Sigmoid colon (tissue), 7 donors: ENCODE data around the gene CELF1. TPM values are rescaled to one million over a fixed set of nuclear protein-coding genes. Genes with fewer than 3 reads are reported as not detected.

Experiments used
- DNase-seq: peaks from one replicate; pipeline ENCODE4 v3.0.0-alpha.2; 2019
- H3K27ac ChIP-seq, 4 donors: fragments of 200-600 bp; sonication (generic); one replicate each; pipeline ENCODE4 v1.5.1; 2016 to 2019; ENCODE audit warnings: mild to moderate bottlenecking in 1 of 4
- H3K27me3 ChIP-seq, 3 donors: fragments of 200-600 bp; sonication (generic); one replicate each; pipeline ENCODE4 v1.5.1; 2019; ENCODE audit warnings: mild to moderate bottlenecking in 1 of 3
- H3K36me3 ChIP-seq, 4 donors: fragments of 200-600 bp; sonication (generic); one replicate each; pipeline ENCODE4 v1.5.1; 2016 to 2019
- H3K4me1 ChIP-seq, 4 donors: fragments of 200-600 bp; sonication (generic); one replicate each; pipeline ENCODE4 v1.5.1; 2017 to 2019
- H3K4me3 ChIP-seq, 4 donors: fragments of 200-600 bp; sonication (generic); one replicate each; pipeline ENCODE4 v1.5.1; 2017 to 2019; ENCODE audit warnings: mild to moderate bottlenecking in 2 of 4, moderate library complexity in 1 of 4
- H3K9me3 ChIP-seq, 4 donors: fragments of 200-600 bp in 3 of 4; sonication (generic) in 3 of 4; one replicate each; pipeline versions ENCODE4 v1.5.1 to v1.6.1; 2013 to 2019
- EP300 ChIP-seq, 4 donors: sonication (generic); formaldehyde crosslinking; IDR thresholded peaks; one replicate each; pipeline ENCODE4 v1.6.1; 2017; ENCODE audit warnings: antibody characterized with exemption in 4 of 4
- POLR2A ChIP-seq, 2 donors: fragments of 450-650 bp; IDR thresholded peaks; one replicate each; pipeline ENCODE4 v1.6.1; 2016; ENCODE audit warnings: antibody characterized with exemption in 2 of 2, mild to moderate bottlenecking in 2 of 2, moderate library complexity in 2 of 2
- POLR2AphosphoS5 ChIP-seq, 4 donors: sonication (generic); formaldehyde crosslinking; IDR thresholded peaks; one replicate each; pipeline ENCODE4 v1.6.1; 2017; ENCODE audit warnings: antibody characterized with exemption in 4 of 4
- WGBS, 2 donors: extraction: QIAGEN DNeasy Blood & Tissue Kit; methylation state at CpG; one replicate each; pipeline ENCODE4 v1.1.7; 2013; 5-methylcytosine and 5-hydroxymethylcytosine counted together
- intact Hi-C: fragments of 100-400 bp; cut with DNase I; formaldehyde crosslinking; loops from one replicate; pipeline ENCODE4 v1.15.1; 2023
- polyA plus RNA-seq, 3 donors: library from polyadenylated mRNA; stranded (reverse); fragments of 200-250 nt; gene quantifications; one replicate each; pipeline ENCODE4 v1.2.3, GENCODE V29; 2013
- total RNA-seq, 4 donors: library from RNA; depleted of rRNA; stranded (reverse); fragments of >200 nt; gene quantifications; one replicate each; pipeline ENCODE4 v1.1.0, GENCODE V29; 2016
- TF ChIP-seq, protein P1 (sequence below), 4 experiments: fragments of 450-650 bp in 3 of 4; fragments of 200-600 bp in 1 of 4; IDR thresholded peaks; one replicate each; pipeline ENCODE4 v1.5.1; 2016 to 2019; ENCODE audit warnings: antibody characterized with exemption in 4 of 4, mild to moderate bottlenecking in 3 of 4, moderate library complexity in 2 of 4
- donor health status: healthy with polysubstance abuse.
- donor health status: Bipolar disorder and iron deficiency.
- donor health status: healthy.

The CELF1 gene
- total and polyA plus RNA-seq, 7 donors = 9.0 to 188 (median 87.2) TPM

DNA sequence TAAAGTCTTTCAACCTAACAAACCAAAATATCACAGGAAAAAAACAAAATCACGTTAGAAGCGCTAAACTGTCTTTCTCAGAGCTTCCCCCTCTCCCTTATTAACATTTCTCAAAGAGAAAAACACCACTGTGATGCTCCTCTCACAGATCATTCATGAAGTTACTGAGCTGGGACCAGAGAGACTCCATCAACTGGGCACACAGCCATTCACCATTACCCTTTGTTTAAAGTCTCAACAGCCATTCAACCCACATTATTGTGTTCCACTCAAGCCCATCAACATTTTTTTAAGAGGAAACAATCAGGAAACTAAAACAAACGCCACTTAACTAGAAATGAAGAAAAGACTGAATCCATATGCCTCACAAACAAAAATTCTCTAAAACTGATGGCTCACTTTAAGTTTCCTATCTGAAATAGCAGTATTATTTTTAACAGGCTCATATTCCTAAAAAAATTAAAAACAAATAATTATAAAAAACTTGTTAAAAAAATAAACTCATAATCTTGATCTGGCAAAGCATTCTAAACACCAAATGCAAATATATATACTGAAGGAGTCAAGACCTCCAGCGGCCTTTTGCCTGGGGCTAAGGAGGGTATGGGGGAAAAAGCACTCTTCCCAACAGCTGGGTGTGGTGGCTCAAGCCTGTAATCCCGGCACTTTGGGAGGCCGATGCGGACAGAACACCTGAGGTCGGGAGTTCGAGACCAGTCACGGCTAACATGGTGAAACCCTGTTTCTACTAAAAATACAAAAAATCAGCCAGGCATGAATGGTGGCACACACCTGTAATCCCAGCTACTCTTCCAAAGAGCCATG lies 14.0 kb downstream of the CELF1 start:
- Histone ChIP-seq H3K36me3 (no peaks in the 10 kb centered on the region), H3K27ac (peak overlapping the region in 2 of 4 donors; percentile 9 to 22), H3K4me1 (peaks cover 0 to 87% (median 71%) of the 10 kb centered on the region in 4 donors), H3K4me3 (no peak overlapping the region), H3K27me3 (no peaks in the 10 kb centered on the region), H3K9me3 (no peaks in the 10 kb centered on the region)
- DNase-seq = no peak
- TF ChIP-seq POLR2A (IDR thresholded peaks at IDR 0.05) = no peak
- TF ChIP-seq POLR2AphosphoS5 (IDR thresholded peaks at IDR 0.05) = no peak
- no peak for TF ChIP-seq EP300 (IDR thresholded peaks at IDR 0.05)
- TF ChIP-seq, protein P1, sequence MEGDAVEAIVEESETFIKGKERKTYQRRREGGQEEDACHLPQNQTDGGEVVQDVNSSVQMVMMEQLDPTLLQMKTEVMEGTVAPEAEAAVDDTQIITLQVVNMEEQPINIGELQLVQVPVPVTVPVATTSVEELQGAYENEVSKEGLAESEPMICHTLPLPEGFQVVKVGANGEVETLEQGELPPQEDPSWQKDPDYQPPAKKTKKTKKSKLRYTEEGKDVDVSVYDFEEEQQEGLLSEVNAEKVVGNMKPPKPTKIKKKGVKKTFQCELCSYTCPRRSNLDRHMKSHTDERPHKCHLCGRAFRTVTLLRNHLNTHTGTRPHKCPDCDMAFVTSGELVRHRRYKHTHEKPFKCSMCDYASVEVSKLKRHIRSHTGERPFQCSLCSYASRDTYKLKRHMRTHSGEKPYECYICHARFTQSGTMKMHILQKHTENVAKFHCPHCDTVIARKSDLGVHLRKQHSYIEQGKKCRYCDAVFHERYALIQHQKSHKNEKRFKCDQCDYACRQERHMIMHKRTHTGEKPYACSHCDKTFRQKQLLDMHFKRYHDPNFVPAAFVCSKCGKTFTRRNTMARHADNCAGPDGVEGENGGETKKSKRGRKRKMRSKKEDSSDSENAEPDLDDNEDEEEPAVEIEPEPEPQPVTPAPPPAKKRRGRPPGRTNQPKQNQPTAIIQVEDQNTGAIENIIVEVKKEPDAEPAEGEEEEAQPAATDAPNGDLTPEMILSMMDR (IDR thresholded peaks at IDR 0.05) = no peak
- intact Hi-C loops = no loop called here
- WGBS, 2 donors = 61 to 73% methylated on average over 10 of the region's 10 CpGs

DNA sequence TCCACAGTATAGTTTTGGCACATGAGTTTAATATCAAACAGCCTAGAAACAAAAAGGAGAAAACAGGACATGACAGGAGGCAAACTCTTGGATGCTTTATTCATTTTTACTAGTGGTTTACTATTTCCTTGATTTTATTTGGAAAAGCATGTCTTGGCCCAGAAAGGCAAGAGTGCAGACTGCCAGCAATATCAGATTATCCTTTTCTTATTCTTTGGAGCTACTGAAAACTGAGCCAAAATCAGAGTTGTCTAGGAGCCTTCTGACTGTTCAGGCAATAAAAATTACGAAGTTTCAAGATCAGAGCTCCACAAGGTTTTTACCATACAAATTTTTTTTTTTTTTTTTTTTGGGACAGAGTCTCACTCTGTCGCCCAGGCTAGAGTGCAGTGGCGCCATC lies 16.0 kb downstream of the CELF1 start:
- peaks cover 0 to 95% (median 89%) of the 10 kb centered on the region in 4 donors for H3K4me1 ChIP-seq
- H3K36me3 ChIP-seq = no peaks in the 10 kb centered on the region
- H3K27ac ChIP-seq = peak overlapping the region in 2 of 4 donors; percentile 2 to 26
- TF ChIP-seq EP300 (IDR thresholded peaks at IDR 0.05) = no peak
- no peak for TF ChIP-seq POLR2A (IDR thresholded peaks at IDR 0.05)
- TF ChIP-seq, protein P1 (IDR thresholded peaks at IDR 0.05) = no peak
- no peak for TF ChIP-seq POLR2AphosphoS5 (IDR thresholded peaks at IDR 0.05)
- no peak for DNase-seq
- no peaks in the 10 kb centered on the region for H3K27me3 ChIP-seq
- WGBS, 2 donors = 81 to 84% methylated on average over 3 of the region's 3 CpGs
- no peaks in the 10 kb centered on the region for H3K9me3 ChIP-seq
- intact Hi-C loops = no loop called here
- H3K4me3 ChIP-seq = no peak overlapping the region

DNA sequence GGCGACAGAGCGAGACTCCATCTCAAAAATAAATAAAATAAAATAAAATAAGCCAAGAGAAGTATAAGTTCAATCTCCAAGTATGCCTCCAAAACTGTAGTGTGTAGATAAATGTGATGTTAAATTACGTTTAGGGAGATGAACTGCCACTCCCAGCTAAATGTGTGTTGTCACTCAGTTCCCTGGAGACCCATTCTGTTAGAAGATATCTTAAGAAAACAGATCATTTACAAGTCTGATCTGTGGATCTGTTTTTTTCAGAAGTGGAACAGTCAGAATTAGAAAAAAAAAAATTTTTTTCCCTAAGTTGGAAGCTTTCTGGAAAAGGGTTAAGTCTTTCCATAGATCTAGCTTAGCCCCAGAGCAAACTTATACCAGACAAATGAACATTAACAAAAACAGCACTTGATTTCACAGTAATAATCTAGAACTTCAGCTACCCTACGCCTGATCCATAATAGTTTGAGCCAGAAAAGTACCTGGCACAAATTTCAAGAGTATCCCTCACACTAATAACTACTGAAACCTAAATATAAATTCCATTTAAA lies 18.2 kb downstream of the CELF1 start:
- intact Hi-C loops = no loop called here
- no peak for DNase-seq
- H3K36me3 ChIP-seq = no peaks in the 10 kb centered on the region
- no peak overlapping the region for H3K4me3 ChIP-seq
- H3K27ac ChIP-seq = peak overlapping the region in 1 of 4 donors; percentile 75
- TF ChIP-seq, protein P1 (IDR thresholded peaks at IDR 0.05) = no peak
- no peak for TF ChIP-seq EP300 (IDR thresholded peaks at IDR 0.05)
- TF ChIP-seq POLR2A (IDR thresholded peaks at IDR 0.05) = no peak
- TF ChIP-seq POLR2AphosphoS5 (IDR thresholded peaks at IDR 0.05) = no peak
- H3K27me3 ChIP-seq = no peaks in the 10 kb centered on the region
- no peaks in the 10 kb centered on the region for H3K9me3 ChIP-seq
- WGBS, 2 donors = 81 to 85% methylated on average over 4 of the region's 4 CpGs
- peaks cover 0 to 96% (median 82%) of the 10 kb centered on the region in 4 donors for H3K4me1 ChIP-seq

DNA sequence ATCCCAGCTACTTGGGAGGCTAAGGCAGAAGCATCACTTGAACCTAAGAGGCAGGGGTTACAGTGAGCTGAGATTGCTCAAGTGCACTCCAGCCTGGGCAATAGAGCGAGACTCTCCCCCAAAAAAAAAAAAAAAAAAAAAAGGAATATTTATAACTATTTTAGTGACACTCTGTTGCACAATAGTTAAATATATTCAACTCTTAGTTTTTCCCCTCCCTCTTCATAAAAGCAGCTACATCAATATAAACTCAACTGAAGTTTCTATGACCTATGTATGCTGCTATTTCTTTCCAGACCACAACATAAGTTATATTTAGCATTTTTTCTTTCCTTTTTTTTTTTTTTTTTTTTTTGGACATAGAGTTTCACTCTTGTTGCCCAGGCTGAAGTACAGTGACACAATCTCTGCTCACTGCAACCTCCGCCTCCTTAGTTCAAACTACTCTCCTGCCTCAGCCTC lies 19.2 kb downstream of the CELF1 start:
- Histone ChIP-seq H3K27ac (peak overlapping the region; percentile 53 to 75 (median 66)), H3K27me3 (no peaks in the 10 kb centered on the region), H3K4me3 (no peak overlapping the region), H3K9me3 (no peaks in the 10 kb centered on the region), H3K36me3 (no peaks in the 10 kb centered on the region), H3K4me1 (peaks cover 0 to 86% (median 74%) of the 10 kb centered on the region in 4 donors)
- DNase-seq = no peak
- 88 to 98% methylated on average over 2 of the region's 2 CpGs for WGBS, 2 donors
- TF ChIP-seq POLR2A (IDR thresholded peaks at IDR 0.05) (no peak), EP300 (IDR thresholded peaks at IDR 0.05) (no peak), POLR2AphosphoS5 (IDR thresholded peaks at IDR 0.05) (no peak)
- TF ChIP-seq, protein P1 (IDR thresholded peaks at IDR 0.05) = no peak
- intact Hi-C loops = no loop called here
